Activated CD4-positive, alpha-beta memory T cell treated with anti-CD3 and anti-CD28 coated beads, Interleukin-2, amount 10 ng/mL, durations not matched to agents 7 days and 5 days (primary cell): Measurements from ENCODE around the gene FBXW7. TPM values are rescaled to one million over a fixed set of nuclear protein-coding genes. Genes with fewer than 3 reads are reported as not detected.

ENCODE experiments used
- CTCF ChIA-PET: fragments of 350-600 bp; sonication (Branson Sonifier 250); formaldehyde crosslinking; loops from one replicate; lab custom pipeline; 2021; ENCODE audit warnings: antibody characterized with exemption, inconsistent platforms; lab: Charles Lee
- POLR2A ChIA-PET: fragments of 350-600 bp; sonication (Branson Sonifier 250); formaldehyde crosslinking; loops from one replicate; lab custom pipeline; 2021; ENCODE audit warnings: antibody characterized with exemption; lab: Charles Lee
- DNase-seq: peaks from one replicate; pipeline ENCODE4 v3.0.0-alpha.2; 2020
- H3K27ac Mint-ChIP-seq: one replicate; pipeline ENCODE4 v1.8.0; 2021; ENCODE audit warnings: mild to moderate bottlenecking, mixed read lengths
- H3K27me3 Mint-ChIP-seq: one replicate; pipeline ENCODE4 v1.8.0; 2021; ENCODE audit warnings: mixed read lengths
- H3K36me3 Mint-ChIP-seq: one replicate; pipeline ENCODE4 v1.8.0; 2021; ENCODE audit warnings: low read depth, mixed read lengths
- H3K4me1 Mint-ChIP-seq: one replicate; pipeline ENCODE4 v1.8.0; 2021; ENCODE audit warnings: mixed read lengths
- H3K4me3 Mint-ChIP-seq: one replicate; pipeline ENCODE4 v1.8.0; 2021; ENCODE audit warnings: mild to moderate bottlenecking, mixed read lengths
- H3K9me3 Mint-ChIP-seq: one replicate; pipeline ENCODE4 v1.8.0; 2021; ENCODE audit warnings: mixed read lengths
- total RNA-seq, 2 experiments: library from RNA; stranded (reverse); gene quantifications; one replicate each; pipeline ENCODE4 v1.2.3, GENCODE V29; 2021

Gene FBXW7
- total RNA-seq, 2 experiments from 2014 or later = 59.8 to 66.8 TPM

DNA sequence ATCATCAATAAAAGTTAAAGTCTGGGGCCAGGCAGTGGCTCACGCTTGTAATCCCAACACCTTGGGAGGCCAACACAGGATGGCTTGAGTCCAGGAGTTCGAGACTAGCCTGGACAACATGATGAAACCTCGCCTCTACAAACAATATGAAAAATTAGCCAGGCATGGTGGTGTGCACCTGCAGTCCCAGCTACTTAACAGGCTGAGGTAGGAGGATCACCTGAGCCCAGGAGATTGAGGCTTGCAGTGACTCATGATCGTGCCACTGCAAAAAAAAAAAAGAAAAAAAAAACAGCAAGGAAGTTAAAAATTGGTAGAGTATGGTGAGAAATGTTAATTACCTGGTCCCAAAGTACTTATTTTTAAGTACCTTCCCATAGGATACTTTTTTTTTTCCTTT is 27.5 kb downstream of the FBXW7 start:
- no peak for DNase-seq
- ChIA-PET POLR2A (no interaction called here), CTCF (no interaction called here)
- Mint-ChIP-seq H3K27ac (no peak overlapping the region), H3K9me3 (no peaks in the 10 kb centered on the region), H3K36me3 (peaks cover 18% of the 10 kb centered on the region), H3K4me1 (peaks cover 35% of the 10 kb centered on the region), H3K27me3 (no peaks in the 10 kb centered on the region), H3K4me3 (no peak overlapping the region)

DNA sequence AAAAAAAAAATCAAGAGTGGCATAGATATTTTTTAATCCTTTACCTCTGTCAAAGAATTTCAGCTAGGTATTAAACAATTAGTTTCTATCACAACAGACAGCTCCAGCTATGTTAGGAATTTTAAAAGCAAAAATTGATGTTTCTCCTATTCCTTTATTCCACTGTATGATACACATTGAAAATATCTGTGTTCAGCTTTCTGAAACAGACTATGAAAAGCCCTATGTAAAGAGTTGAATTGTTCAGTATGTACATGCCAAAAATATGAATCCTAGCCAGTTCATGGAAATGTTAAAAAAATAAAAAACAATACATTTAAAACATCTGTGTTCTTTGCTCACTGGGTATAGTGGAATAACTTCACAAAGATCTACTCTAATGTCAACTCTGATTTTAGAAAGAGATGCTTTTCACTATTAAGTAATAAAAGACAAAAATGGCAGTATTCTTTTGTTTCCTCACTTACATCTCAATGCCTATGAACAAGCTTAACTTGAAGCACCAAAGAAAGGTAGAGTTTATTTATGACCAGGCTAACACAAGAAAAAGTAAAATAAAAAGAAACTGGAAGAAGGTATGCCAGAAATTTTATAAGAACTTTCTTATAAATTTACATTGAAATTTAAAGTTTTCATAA is 32.1 kb downstream of the FBXW7 start:
- peaks cover 21% of the 10 kb centered on the region for H3K4me1 Mint-ChIP-seq
- DNase-seq = no peak
- CTCF ChIA-PET = interaction anchor here (0.8 to 10.1 kb wide), 4 partner anchors 33 to 147 kb away, joined by 3 to 155 read pairs (median 20); partner anchors contain the start of gene FBXW7
- POLR2A ChIA-PET = interaction anchor here (1.1 to 5.4 kb wide), 2 partner anchors 33 to 49 kb away, joined by 3 to 55 read pairs; partner anchors contain the start of gene FBXW7
- no peak overlapping the region for H3K4me3 Mint-ChIP-seq
- H3K27me3 Mint-ChIP-seq = no peaks in the 10 kb centered on the region
- H3K36me3 Mint-ChIP-seq = peaks cover 12% of the 10 kb centered on the region
- no peak overlapping the region for H3K27ac Mint-ChIP-seq
- no peaks in the 10 kb centered on the region for H3K9me3 Mint-ChIP-seq

GRCh38 chr4:152501846-152502536 is 33.9 kb downstream of the FBXW7 start:
- Mint-ChIP-seq H3K27ac (no peak overlapping the region), H3K4me1 (peaks cover 23% of the 10 kb centered on the region), H3K27me3 (no peaks in the 10 kb centered on the region), H3K36me3 (peaks cover 7% of the 10 kb centered on the region), H3K9me3 (no peaks in the 10 kb centered on the region), H3K4me3 (no peak overlapping the region)
- ChIA-PET POLR2A (interaction anchor here (0.9 to 5.4 kb wide), 7 partner anchors 11 to 135 kb away, joined by 3 to 55 read pairs (median 3); partner anchors contain the start of gene FBXW7), CTCF (interaction anchor here (0.6 to 10.1 kb wide), 42 partner anchors 9 to 277 kb away, joined by 3 to 155 read pairs (median 5); partner anchors contain the start of genes ARFIP1, FBXW7 and TIGD4)
- DNase-seq = no peak

DNA sequence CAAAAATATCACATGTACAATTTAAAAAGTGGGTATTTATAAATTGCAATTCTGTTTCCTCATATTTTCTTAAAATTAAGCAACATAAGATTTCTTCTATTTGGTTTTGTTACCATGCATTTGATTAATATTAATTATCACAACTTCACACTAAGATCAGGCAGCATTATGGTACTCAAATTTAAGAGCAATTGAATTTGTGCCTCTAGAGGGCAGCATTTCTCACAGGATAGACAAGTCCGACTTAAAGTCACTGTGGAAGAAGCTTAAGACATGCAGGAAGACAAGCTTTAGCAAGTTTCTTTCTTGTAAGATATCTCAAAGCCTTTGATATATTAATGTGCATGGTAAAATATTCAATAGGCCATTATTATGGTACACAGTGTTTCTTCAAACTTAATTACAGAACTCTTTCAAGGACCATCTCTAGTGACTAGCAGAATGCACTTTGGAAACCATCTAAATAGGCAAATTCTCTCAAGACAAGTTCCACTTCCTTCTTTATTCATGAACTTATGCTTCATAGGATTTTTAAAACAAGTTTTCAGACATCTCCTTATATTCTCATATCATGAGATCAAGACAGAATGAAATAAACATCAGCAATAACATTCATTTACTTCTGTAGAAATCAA is 35.0 kb downstream of the FBXW7 start:
- CTCF ChIA-PET = interaction anchor here (0.5 to 10.1 kb wide), 49 partner anchors 9 to 627 kb away, joined by 3 to 155 read pairs (median 4); partner anchors contain the start of genes ARFIP1, FBXW7 and TIGD4
- no peak overlapping the region for H3K4me3 Mint-ChIP-seq
- DNase-seq = peak; percentile 51
- H3K27ac Mint-ChIP-seq = no peak overlapping the region
- H3K27me3 Mint-ChIP-seq = no peaks in the 10 kb centered on the region
- no peaks in the 10 kb centered on the region for H3K9me3 Mint-ChIP-seq
- peaks cover 25% of the 10 kb centered on the region for H3K4me1 Mint-ChIP-seq
- POLR2A ChIA-PET = interaction anchor here (0.9 to 5.4 kb wide), 8 partner anchors 10 to 232 kb away, joined by 3 to 55 read pairs (median 4); partner anchors contain the start of gene FBXW7
- H3K36me3 Mint-ChIP-seq = peaks cover 3% of the 10 kb centered on the region

GRCh38 chr4:152500275-152500674 is 35.6 kb downstream of the FBXW7 start:
- Mint-ChIP-seq H3K27ac (no peak overlapping the region), H3K4me3 (no peak overlapping the region), H3K9me3 (no peaks in the 10 kb centered on the region), H3K4me1 (peaks cover 31% of the 10 kb centered on the region), H3K36me3 (peaks cover 3% of the 10 kb centered on the region), H3K27me3 (no peaks in the 10 kb centered on the region)
- CTCF ChIA-PET = interaction anchor here (1.0 to 10.1 kb wide), 16 partner anchors 29 to 279 kb away, joined by 3 to 155 read pairs (median 10); partner anchors contain the start of genes ARFIP1, FBXW7 and TIGD4
- POLR2A ChIA-PET = interaction anchor here (1.0 to 5.4 kb wide), 2 partner anchors 36 to 233 kb away, joined by 4 to 55 read pairs; partner anchors contain the start of gene FBXW7
- DNase-seq = no peak

DNA sequence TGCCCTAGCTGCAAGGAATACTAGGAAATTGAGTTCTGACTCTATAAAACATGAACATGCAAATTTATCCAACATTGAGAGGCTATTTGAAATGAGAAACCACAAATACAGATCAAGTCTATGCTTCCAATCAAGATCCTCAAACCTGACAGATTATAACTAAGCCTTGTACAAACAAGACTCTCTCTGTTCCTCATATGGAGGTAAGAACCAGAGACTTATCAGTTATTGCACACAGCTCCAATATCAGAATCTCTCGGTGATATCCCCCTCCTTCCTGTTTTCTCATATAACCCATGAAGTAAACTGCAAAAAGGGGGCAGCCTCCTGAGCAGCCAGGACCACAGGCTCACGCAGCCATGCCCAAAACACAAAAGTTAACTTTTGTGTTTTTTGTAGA is 36.5 kb downstream of the FBXW7 start:
- ChIA-PET CTCF (interaction anchor here (1.4 to 10.1 kb wide), 12 partner anchors 11 to 280 kb away, joined by 3 to 155 read pairs (median 6); partner anchors contain the start of genes ARFIP1, FBXW7 and TIGD4), POLR2A (interaction anchor here (0.9 kb wide), 1 partner anchor 37 kb away, joined by 4 read pairs; no protein-coding TSS in a partner anchor)
- peaks cover 4% of the 10 kb centered on the region for H3K36me3 Mint-ChIP-seq

DNA sequence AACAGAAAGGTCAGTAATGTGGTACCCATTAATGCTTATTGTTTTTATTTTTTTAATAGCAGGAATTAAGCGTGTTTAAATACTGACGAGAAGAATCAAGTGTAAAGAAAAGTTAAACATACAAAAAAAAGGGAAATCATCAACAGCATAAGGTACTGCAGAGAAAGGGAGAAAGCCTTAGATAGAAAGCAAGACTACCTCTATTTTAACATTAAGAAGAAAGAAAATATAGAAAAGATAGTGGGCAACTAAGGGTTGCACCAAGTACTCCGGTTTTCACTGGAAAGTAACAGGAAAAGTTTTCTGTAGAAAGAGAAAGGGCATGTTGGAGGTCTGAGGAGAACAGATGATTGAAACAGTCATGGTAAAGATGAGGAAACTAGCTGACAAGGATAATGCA is 41.9 kb downstream of the FBXW7 start:
- ChIA-PET CTCF (no interaction called here), POLR2A (no interaction called here)
- Mint-ChIP-seq H3K9me3 (no peaks in the 10 kb centered on the region), H3K27me3 (no peaks in the 10 kb centered on the region), H3K4me3 (no peak overlapping the region), H3K36me3 (peaks cover 27% of the 10 kb centered on the region), H3K27ac (no peak overlapping the region), H3K4me1 (peaks cover 28% of the 10 kb centered on the region)
- no peak for DNase-seq

More for the DNA sequence above, 36.5 kb downstream of the FBXW7 start:
- DNase-seq = no peak
- H3K27ac Mint-ChIP-seq = no peak overlapping the region
- H3K4me1 Mint-ChIP-seq = peaks cover 31% of the 10 kb centered on the region
- no peaks in the 10 kb centered on the region for H3K9me3 Mint-ChIP-seq
- no peaks in the 10 kb centered on the region for H3K27me3 Mint-ChIP-seq
- H3K4me3 Mint-ChIP-seq = no peak overlapping the region

DNA sequence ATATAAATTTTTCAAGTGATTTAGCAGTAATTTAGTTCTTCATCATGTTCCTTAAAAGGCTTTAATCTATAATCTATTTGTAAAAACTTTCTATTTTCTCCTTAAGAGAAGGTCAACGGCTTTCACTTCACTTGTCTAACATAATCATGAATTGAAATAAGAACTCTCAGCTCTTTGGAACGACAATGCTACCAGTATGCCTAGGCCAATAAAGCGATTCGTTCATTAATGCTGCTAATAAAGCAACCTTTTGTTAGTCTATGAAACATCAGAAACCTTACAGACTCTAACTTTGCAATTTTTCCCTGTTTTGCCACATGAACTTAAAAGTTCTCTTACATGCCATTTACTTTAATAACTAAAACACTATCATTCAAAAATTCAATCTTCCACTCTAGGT is 47.6 kb downstream of the FBXW7 start:
- Mint-ChIP-seq H3K27ac (no peak overlapping the region), H3K4me1 (peaks cover 46% of the 10 kb centered on the region), H3K9me3 (no peaks in the 10 kb centered on the region)

DNA sequence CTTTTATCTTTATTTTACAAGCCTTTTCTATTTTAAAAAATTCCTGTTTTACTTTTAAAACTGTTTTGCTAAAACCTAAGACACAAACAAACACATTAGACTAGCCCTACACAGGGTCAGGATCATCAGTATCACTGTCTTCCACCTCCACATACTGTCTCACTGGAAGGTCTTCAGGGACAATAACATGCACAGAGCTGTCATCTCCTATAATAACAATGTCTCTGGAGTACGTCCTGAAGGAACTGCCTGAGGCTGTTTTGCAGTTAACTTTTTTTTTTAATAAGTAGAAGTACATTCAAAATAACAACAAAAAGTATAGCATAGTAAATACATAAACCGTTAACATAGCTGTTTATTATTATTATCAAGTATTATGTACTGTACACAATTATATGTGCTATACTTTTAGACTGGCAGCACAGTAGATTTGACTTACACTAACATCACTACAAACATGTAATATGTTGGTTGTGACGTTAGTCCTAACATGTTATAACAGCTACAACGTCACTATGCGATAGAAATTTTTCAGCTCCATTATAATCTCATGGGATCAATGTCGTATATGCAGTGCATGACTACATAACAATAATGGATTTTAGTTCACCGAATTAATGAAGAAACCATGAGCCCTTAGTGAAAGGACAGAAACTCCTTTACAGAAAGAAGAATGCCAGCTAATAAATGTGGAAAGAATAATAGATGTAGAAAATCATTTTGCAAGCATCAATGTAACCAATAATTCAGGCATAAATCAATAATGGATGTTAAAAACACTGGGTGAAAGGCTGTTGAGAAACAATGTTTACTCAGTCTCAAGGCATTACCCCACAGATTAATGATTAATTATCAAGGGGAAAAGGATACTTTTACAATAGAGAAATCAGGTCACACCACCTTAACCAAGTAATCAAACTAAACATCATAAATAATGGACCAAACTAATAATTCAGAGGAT is 49.2 kb downstream of the FBXW7 start:
- H3K9me3 Mint-ChIP-seq = peaks cover 3% of the 10 kb centered on the region
- H3K27me3 Mint-ChIP-seq = no peaks in the 10 kb centered on the region
- DNase-seq = no peak
- no peak overlapping the region for H3K4me3 Mint-ChIP-seq
- ChIA-PET CTCF (interaction anchor here (1.0 to 1.8 kb wide), 6 partner anchors 9 to 292 kb away, joined by 3 to 11 read pairs (median 4); partner anchors contain the start of gene TIGD4), POLR2A (interaction anchor here (0.8 to 2.3 kb wide), 5 partner anchors 30 to 193 kb away, joined by 3 to 9 read pairs (median 5); partner anchors contain the start of gene TMEM154)
- peak overlapping the region; percentile 81 for H3K27ac Mint-ChIP-seq
- peaks cover 19% of the 10 kb centered on the region for H3K36me3 Mint-ChIP-seq
- peaks cover 42% of the 10 kb centered on the region for H3K4me1 Mint-ChIP-seq

More for the DNA sequence above, 47.6 kb downstream of the FBXW7 start:
- ChIA-PET CTCF (interaction anchor here (1.0 kb wide), 2 partner anchors 11 to 13 kb away, joined by 3 read pairs; no protein-coding TSS in a partner anchor), POLR2A (interaction anchor here (2.3 kb wide), 1 partner anchor 66 kb away, joined by 5 read pairs; no protein-coding TSS in a partner anchor)
- Mint-ChIP-seq H3K4me3 (no peak overlapping the region), H3K27me3 (no peaks in the 10 kb centered on the region), H3K36me3 (peaks cover 17% of the 10 kb centered on the region)
- DNase-seq = no peak

DNA sequence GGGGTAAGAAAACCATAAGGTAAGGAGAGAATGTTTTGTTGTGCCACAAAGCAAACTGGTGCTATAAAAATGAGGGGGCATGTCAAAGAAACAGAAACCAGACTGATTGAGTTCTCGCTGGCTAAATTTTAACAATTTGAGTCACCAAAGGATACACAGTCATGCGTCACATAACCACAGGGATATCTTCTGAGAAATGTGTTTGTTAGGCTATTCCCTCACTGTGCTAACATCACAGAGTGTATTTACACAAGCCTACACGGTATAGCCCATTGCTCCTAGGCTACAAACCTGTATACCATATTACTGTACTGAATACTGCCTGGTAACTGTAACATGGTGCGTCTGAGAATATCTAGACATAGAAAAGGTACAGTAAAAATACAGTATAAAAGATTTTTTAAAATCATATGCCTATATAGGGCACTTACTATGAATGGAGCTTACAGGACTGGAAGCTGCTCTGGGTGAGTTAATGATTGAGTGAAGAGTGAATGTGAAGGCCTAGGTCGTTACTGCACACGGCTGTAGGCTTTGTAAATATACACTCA is 50.1 kb downstream of the FBXW7 start:
- POLR2A ChIA-PET = interaction anchor here (0.8 to 2.3 kb wide), 5 partner anchors 30 to 194 kb away, joined by 3 to 9 read pairs (median 5); partner anchors contain the start of gene TMEM154
- peak; percentile 41 for DNase-seq
- peak overlapping the region; percentile 18 for H3K4me3 Mint-ChIP-seq
- CTCF ChIA-PET = interaction anchor here (1.0 to 1.8 kb wide), 6 partner anchors 10 to 293 kb away, joined by 3 to 11 read pairs (median 4); partner anchors contain the start of gene TIGD4
- H3K27me3 Mint-ChIP-seq = no peaks in the 10 kb centered on the region
- H3K27ac Mint-ChIP-seq = peak overlapping the region; percentile 81
- peaks cover 41% of the 10 kb centered on the region for H3K4me1 Mint-ChIP-seq
- H3K9me3 Mint-ChIP-seq = peaks cover 5% of the 10 kb centered on the region
- peaks cover 23% of the 10 kb centered on the region for H3K36me3 Mint-ChIP-seq

DNA sequence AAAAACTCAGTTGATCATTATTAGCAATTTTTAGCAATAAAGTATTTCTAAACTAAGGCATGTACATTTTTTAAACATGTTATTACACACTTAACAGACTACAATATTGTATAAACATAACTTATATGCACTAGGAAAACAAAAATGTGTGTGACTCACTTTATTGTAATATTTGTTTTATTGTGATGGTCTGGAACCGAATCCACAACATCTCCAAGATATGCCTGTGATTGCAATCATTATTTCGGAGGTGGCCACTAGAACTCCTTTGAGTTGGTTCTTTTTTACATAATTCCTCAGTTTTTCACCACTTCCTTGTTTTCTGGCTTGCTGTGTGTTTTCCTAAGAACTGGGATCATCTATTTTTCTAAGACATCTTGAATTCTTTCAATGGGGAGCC is 53.7 kb downstream of the FBXW7 start:
- peaks cover 9% of the 10 kb centered on the region for H3K9me3 Mint-ChIP-seq
- ChIA-PET POLR2A (no interaction called here), CTCF (no interaction called here)
- H3K36me3 Mint-ChIP-seq = peaks cover 43% of the 10 kb centered on the region
- no peak overlapping the region for H3K4me3 Mint-ChIP-seq
- no peak for DNase-seq
- no peaks in the 10 kb centered on the region for H3K27me3 Mint-ChIP-seq
- peaks cover 44% of the 10 kb centered on the region for H3K4me1 Mint-ChIP-seq
- H3K27ac Mint-ChIP-seq = no peak overlapping the region
